ENCODE results near the gene NSDHL.
"Not testable (repeated sequence)": the region's sequence is repeated elsewhere in the genome, so short reads cannot be mapped to it uniquely, and the experiment has no call there.

The NSDHL gene

DNA sequence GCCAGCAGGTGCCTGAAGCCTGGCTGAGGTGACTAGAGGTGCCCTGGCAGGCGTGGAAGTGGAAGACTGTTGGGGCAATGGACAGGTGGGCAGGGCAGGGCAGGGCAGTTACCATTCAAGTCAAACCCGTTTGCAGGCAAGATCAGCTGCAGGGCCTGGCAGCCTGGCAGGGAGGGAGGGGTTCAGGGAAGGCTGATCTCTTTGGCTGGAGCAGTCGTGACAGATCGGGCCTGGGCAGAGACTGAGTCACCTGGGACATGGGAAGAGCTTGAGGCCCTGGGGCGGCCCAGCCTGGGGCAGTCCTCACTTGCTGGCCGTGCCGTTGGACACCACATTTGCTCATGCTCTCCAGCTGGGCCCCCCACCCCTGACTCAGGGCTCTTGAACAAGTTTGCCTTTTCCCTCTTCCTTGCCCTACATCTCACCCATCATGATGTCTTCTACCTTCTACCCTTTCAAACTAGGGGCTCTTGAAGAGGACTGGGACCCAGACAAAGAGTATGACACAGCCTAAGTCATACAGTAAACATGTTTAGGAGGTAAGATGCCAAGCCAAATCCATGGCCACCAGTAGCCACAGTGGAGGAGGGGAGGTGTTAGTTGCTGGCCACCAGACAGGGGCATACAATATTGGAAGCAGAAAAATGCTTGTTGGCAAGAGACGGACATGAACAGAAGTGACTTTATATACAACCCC is 65.0 kb downstream of the NSDHL start:
- DNase-seq: no peak

- DNase-seq: no peak
Measured at GRCh38 chrX:152896450-152896849, 65.6 kb downstream of the NSDHL start.

GRCh38 chrX:152897222-152898131 is 66.6 kb downstream of the NSDHL start, which contains the start of gene ZNF185:
Gene ZNF185, plus strand, starts transcription at chrX:152898067. Its CDS starts 16,423 bp downstream, at chrX:152914490.
- no peak for DNase-seq

DNA sequence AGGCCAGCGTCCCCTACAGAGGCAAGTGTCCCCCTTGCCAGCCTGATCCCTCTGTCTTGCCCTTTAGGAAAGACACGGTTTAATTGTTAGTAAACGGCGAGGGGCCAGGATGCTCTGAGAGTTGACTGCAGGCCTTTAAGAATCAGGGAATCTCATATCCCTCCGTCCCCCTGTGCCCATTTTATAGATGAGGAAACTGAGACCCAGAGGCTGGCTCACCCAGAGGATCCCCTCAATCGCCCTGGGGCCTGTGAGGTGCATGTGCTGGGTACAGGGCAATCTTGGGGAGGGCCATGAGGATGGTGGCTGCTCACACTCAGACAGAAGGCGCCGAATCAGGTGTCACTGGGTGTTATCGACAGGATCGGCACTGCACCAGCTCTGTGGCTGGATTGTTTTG is 67.6 kb downstream of the NSDHL start:
- no peak for DNase-seq

DNA sequence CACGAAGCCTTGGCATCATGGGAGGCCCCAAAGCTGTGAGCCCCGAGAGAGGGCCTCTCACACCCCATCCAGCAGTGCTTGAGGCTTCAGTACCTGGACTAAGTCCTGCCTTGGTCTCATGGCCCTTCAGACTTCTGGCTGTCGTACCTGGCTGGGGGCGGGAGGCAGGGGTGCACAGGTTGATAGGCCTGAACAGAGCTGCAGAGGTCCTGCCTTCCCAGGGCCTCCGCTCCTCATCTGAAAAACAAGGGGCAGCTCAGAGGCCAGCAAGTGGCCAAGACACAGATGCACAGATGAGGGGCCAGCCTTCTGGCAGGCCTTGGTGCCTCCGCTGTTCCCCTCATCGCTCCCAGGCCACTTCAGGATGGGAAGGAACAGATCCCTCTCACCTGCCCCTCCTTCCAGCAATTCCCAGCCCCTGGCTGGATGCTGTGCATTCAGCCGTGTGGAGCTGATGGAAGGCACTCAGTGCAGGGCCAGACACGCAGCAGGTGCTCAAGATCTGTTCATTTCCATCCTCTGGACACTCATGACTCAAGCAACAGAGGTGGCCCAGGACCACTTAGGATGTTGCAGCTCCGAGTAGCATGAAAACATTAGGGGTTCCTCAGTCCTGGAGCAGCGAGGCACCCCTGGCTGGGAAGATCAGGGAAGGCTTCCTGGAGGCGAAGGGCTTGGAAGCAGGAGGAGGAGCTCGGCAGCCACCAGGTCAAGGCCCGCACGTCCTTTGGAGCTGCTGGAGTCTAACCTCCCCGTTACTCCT is 68.4 kb downstream of the NSDHL start:
- no peak for DNase-seq

DNA sequence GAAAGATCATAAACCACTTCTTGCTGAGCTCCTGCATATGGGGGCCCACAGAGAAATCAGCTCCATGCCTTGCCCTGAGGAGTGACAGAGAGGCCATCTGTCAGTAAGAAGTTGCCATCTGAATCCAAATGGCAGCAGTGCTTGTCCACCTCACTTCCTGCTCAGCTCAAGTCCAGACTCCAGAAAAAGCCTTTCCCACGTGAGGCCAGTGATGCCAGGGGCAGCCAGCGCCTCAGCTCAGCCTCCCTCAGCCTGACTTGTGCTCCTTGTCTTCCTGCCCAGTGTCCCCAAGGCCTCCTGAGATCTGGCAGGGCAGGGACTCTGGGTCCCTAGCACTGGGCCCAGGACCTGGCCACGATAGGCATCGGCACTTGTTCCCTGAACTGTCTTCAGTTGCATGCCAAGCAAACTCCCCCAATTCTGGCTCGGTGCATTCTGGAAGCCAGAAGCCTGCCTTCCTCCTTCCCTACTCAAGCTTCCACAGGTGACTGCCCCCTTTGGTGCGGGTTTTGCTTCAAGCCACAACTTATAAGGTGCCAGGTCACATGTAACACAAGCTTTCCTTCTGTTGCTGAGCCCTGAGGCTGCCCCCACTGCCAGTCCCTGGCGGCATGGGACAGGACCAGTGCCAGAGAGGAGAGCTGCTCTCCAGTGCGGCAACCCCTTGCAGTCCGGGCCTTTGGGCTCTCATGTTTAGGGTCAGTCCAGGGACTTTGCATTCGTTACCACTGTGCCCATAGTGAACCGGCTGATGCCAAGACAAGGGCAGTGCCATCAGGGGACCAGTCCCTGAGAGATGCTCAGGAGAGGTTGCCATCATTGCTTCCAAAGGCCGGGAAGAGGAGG is 69.2 kb downstream of the NSDHL start:
- DNase-seq: no peak

- no peak for DNase-seq
Measured at GRCh38 chrX:152900937-152901445, 70.1 kb downstream of the NSDHL start.

DNA sequence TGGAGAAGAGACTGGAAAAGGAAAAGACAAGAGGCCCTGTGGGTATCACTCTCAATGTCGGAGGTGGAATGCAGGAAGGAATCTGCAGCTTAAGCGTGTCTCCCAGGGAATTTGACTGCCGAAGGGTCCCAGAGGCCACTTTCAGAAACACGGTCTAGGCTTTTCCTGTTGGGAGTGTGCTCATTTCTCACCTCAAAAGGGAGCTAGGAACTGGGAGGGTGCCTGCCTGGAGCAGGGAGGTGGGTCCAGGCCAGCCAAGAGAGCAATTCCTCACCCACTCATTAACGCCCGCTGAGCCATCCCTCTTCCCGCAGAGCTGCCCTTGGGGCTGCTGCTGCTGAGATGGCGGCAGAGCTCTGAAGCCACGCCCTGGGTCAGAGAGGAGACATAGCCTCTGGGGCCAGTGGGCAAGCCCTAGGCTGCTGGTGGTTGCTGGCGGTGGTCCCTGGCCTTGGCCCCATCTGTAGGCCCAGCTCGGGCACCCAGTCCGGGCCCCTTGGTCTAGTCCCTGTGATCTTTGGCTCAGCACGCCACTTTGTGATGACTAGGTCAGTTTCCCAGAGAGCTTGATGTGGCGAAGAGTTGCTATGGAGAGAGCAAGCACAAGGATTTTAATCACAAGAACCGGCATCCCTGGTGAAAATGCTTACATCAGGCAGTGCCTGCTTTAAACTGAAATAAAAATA is 71.1 kb downstream of the NSDHL start:
- DNase-seq: no peak

DNA sequence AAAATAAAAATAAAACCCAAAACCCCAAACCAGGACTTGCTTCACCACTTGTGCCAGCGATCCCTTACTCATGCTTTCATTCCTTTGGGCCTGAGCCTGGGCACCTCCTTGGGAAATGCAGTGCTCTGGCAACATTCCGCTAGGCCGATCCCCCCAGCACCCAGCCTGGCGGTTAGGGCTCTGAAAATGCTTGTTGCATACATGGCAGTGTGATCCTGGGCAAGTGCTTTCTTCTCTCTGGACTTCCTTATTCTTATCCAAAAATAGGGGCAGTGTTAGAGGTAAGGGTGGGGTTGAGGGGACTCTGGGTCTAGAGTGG is 71.6 kb downstream of the NSDHL start:
- no peak for DNase-seq

GRCh38 chrX:152903589-152903988 is 72.7 kb downstream of the NSDHL start:
- DNase-seq: no peak

DNA sequence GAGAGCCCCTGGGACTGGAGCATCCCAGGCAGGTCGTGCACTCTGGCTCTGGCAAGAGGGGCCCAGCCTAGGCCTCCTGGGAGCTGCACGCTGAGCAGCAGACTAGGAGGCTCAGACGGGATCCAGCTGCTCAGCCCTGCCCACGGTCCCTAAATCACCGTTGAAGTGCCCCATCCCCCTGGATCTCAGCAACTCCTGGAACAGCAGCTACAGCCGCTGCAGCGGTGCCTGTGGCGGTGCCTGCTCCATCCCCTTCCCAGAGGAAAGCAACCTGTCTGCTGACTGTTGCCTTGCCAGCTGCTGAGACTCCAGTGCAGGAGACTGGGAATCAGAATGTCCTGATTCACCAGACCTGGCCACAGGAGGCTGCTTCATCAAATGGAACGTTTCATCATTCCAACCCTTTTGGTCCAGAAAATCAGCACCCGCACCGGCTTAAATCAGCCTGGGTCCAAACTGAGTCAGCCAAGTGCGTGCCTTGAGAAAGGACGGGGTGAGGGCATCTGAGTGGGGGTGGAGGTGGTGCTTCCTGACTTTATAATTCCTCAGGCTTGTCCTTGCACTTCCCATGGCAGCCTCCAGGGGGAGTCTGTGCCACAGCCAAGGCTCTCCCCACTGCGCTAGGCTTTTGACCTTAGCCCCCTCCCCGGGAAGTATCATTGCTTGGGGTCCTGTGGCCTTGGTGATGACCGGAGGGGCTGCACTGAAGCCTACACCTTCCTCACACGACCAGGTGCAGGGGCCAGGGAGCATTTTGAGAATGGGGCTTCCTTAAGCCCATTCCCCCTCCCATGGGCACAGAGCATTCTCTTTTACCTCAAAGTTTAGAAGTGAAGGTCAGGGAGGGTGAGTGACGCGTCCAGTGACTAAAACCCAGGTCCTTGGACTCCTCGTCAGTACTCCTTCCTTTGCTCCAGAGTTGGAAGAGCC is 73.6 kb downstream of the NSDHL start:
- peak; percentile 36 for DNase-seq

GRCh38 chrX:152905081-152905420 is 74.2 kb downstream of the NSDHL start:
- DNase-seq: no peak

GRCh38 chrX:152907084-152907651 is 76.3 kb downstream of the NSDHL start:
- no peak for DNase-seq

DNA sequence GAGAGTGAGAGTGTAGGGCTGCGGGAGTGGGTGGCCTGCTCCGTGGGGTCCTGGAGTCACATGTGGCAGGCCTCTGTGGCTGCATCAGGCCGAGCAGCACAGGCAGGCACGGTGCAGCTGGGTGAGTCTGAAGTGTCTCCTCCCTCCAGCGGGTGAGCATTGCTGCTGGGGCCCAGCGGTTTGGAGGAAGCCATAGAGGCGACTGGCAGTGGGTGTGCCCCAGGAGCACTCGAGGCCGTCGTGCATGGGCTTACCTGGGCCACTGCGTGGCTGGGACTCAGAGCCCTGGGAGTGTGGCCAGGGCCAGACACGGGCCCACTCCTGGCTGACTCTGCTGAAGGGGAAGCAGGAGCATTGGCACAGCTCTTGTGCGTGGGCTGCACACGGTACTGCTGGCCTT is 77.6 kb downstream of the NSDHL start:
- no peak for DNase-seq

DNA sequence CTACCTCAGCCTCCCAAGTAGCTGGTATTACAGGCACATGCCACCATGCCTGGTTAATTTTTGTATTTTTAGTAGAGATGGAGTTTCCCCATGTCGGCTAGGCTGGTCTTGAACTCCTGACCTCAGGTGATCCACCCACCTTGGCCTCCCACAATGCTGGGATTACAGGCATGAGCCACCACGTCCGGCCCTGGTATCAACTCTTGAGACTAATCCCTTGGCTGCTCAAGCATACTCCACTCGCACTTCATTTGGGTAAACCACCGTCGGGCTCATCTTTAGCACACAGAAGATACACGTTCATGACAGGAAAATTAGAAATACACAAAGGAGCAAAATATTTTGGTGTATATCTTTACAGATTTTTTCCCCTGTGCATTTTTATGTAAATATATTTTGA is 79.2 kb downstream of the NSDHL start:
- not testable (repeated sequence) for DNase-seq

DNA sequence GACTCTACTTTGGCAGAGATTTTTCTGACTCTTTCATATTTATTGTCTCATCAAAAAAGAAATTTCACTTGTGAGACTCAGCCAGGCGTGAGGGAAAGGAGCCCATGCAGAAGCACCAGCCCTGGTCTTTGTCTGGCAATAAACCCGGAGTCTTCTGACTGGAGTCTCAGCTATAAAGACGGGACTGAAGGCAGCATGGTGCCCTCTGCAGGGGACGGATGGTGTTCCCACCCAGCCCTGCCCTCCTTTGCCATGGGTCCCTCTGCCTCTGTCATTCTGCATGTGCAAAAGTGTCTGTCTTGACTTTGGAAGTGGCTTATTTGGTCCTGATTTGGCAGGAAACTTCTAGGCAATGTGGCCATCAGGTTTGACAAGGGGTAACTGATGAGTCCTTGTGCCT is 81.2 kb downstream of the NSDHL start:
- peak; percentile 25 for DNase-seq

- no peak for DNase-seq
Measured at GRCh38 chrX:152912641-152913040, 81.8 kb downstream of the NSDHL start.

DNA sequence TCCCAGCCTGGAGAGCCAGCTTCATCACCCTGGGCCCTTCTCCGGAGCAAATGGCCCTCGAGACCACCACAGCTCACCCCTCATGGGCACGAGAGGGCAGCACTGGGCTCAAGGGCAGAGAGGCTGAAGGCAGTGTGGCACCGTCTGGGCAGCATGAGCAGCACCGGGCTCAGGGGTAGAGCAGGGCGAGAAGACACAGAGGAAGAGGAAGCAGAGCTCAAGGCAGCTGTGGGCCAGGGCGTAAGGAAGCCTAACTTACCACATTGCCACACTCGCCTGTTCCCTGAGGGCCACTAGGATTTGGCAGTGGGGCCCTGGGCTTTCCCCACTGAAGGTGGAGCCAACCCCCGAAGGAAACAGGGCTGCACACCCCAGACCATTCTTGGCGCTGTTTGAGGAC is 82.5 kb downstream of the NSDHL start:
- DNase-seq: peak; percentile 10

- DNase-seq: no peak
Measured at GRCh38 chrX:152913910-152914309, 83.0 kb downstream of the NSDHL start.

GRCh38 chrX:152915541-152916241 is 84.8 kb downstream of the NSDHL start:
- DNase-seq: peak; percentile 40
